ENCODE measurements around the gene ZNF335.

DNA sequence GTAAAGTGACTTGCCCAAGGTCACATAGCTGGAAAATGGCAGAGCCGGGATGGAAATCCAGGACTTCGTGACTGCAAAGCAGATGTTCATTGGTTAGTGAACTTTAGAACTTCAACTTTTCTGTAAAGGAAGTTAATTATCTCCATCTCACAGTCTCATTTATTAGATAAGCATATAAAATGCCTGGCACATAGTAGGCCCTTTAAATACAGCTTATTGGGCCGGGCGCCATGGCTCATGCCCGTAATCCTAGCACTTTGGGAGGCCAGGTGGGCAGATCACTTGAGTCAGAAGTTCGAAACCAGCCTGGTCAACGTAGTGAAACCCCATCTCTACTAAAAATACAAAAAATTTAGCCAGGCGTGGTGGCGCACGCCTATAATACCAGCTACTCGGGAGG lies 35.0 kb upstream of the ZNF335 start:
- TF ChIP-seq, protein P1, sequence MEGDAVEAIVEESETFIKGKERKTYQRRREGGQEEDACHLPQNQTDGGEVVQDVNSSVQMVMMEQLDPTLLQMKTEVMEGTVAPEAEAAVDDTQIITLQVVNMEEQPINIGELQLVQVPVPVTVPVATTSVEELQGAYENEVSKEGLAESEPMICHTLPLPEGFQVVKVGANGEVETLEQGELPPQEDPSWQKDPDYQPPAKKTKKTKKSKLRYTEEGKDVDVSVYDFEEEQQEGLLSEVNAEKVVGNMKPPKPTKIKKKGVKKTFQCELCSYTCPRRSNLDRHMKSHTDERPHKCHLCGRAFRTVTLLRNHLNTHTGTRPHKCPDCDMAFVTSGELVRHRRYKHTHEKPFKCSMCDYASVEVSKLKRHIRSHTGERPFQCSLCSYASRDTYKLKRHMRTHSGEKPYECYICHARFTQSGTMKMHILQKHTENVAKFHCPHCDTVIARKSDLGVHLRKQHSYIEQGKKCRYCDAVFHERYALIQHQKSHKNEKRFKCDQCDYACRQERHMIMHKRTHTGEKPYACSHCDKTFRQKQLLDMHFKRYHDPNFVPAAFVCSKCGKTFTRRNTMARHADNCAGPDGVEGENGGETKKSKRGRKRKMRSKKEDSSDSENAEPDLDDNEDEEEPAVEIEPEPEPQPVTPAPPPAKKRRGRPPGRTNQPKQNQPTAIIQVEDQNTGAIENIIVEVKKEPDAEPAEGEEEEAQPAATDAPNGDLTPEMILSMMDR (conservative IDR thresholded peaks at IDR 0.05 in 1 of 2, IDR thresholded peaks at IDR 0.05 in 1 of 2; ENCODE audit: low read depth in 1 of 2, low read length in 2 of 2) = no peak
- TF ChIP-seq EZH2 (IDR thresholded peaks at IDR 0.05; ENCODE audit: low read length, missing control alignments) = no peak

All from fibroblast of lung (primary cell).